Measurements from ENCODE around the gene PARD3B. TPM values are rescaled to one million over a fixed set of nuclear protein-coding genes. Genes with fewer than 3 reads are reported as not detected.

Gene PARD3B
- total and polyA plus RNA-seq, 2 of the 8 experiments (the other 6 are each of a cell fraction or from before 2014, with no cell fraction given), result 1.2 to 5.7 TPM

- Histone ChIP-seq H3K4me2 (ENCODE audit: insufficient read depth in 1 of 2, low read depth in 2 of 2, low read length in 2 of 2) (no peak overlapping the region), H2BK5ac (ENCODE audit: low read depth, low read length) (no peak overlapping the region), H3K27me3 (replicated peaks in 1 of 4; ENCODE audit: control insufficient read depth in 3 of 4, extremely low read depth in 1 of 4, insufficient read depth in 3 of 4, low read length in 3 of 4) (no peaks in the 10 kb centered on the region), H3K23ac (ENCODE audit: insufficient read length) (no peak overlapping the region), H2BK120ac (replicated peaks; ENCODE audit: low read depth, low read length) (no peak overlapping the region), H2AFZ (ENCODE audit: low read length) (no peak overlapping the region), H3K9ac (replicated peaks in 1 of 4; ENCODE audit: extremely low read depth in 1 of 4, low read depth in 3 of 4, low read length in 3 of 4) (no peak overlapping the region), H2BK20ac (ENCODE audit: low read length) (no peak overlapping the region), H3K23me2 (ENCODE audit: low read depth, low read length) (no peaks in the 10 kb centered on the region; the same call in 1 of the 2 replicates), H3K79me1 (ENCODE audit: low read depth, low read length) (no peaks in the 10 kb centered on the region), H4K91ac (replicated peaks; ENCODE audit: insufficient read length, low read length) (no peak overlapping the region), H3K18ac (ENCODE audit: extremely low read depth, low read length) (no peak overlapping the region), H2BK12ac (ENCODE audit: low read depth, low read length) (no peak overlapping the region), H4K20me1 (replicated peaks in 1 of 2; ENCODE audit: control insufficient read depth in 1 of 2, insufficient read depth in 2 of 2, low read length in 2 of 2) (no peaks in the 10 kb centered on the region), H3K79me2 (ENCODE audit: control insufficient read depth in 1 of 2, insufficient read depth in 2 of 2, low read length in 2 of 2) (no peaks in the 10 kb centered on the region), H3K4me1 (replicated peaks in 1 of 4; ENCODE audit: control insufficient read depth in 3 of 4, insufficient read depth in 4 of 4, low read length in 3 of 4) (no peaks in the 10 kb centered on the region), H3K56ac (replicated peaks; ENCODE audit: insufficient read length, low read depth, low read length) (no peak overlapping the region), H3K9me3 (ENCODE audit: insufficient read depth in 2 of 2, low read depth in 1 of 2, low read length in 1 of 2) (no peaks in the 10 kb centered on the region), H4K5ac (ENCODE audit: insufficient read length, low read depth, low read length) (no peak overlapping the region), H4K8ac (ENCODE audit: extremely low read depth, insufficient read depth, low read length) (no peak overlapping the region), H3K4ac (replicated peaks; ENCODE audit: insufficient read length, low read depth, low read length) (no peak overlapping the region), H3K4me3 (ENCODE audit: extremely low read depth in 1 of 4, insufficient read depth in 2 of 4, low read depth in 3 of 4, low read length in 4 of 4) (no peak overlapping the region), H3K14ac (ENCODE audit: insufficient read length) (no peak overlapping the region), H2AK5ac (ENCODE audit: low read depth, low read length) (no peak overlapping the region), H3K36me3 (ENCODE audit: control insufficient read depth in 2 of 4, insufficient read depth in 4 of 4, low read length in 3 of 4) (no peaks in the 10 kb centered on the region), H2BK15ac (ENCODE audit: low read length) (no peak overlapping the region), H3K27ac (ENCODE audit: low read depth, low read length) (no peak overlapping the region)
- FAIRE-seq (no peak), DNase-seq (ENCODE audit: low read depth in 1 of 2, low spot score in 2 of 2) (no peak)
- ChIA-PET CTCF (ENCODE audit: partially characterized antibody) (interaction anchor here (1.2 kb wide), 1 partner anchor 188 kb away, joined by 4 read pairs; no protein-coding TSS in a partner anchor), POLR2A (ENCODE audit: partially characterized antibody) (no interaction called here)
- 89% methylated on average over 2 of the region's 2 CpGs; no CpG with 5 or more reads in 1 of the 2 experiments for WGBS, 2 experiments (ENCODE audit: extremely low coverage in 1 of 2, insufficient coverage in 1 of 2, insufficient read length in 1 of 2, insufficient replicate concordance in 2 of 2, low coverage in 1 of 2, low lambda C conversion rate in 2 of 2, missing lambda C conversion rate in 1 of 2)
These were observed 40.7 kb upstream of the PARD3B start for GRCh38 chr2:204504594-204504993.

Data from H1 (cell line).